ENCODE data around the gene NRG3.

- no peak for TF ChIP-seq EZH2 (IDR thresholded peaks at IDR 0.05; ENCODE audit: low read length, missing control alignments)
- TF ChIP-seq CTCF (conservative IDR thresholded peaks at IDR 0.05 in 1 of 2, IDR thresholded peaks at IDR 0.05 in 1 of 2; ENCODE audit: low read depth in 1 of 2, low read length in 2 of 2) = no peak
Observed at GRCh38 chr10:82267465-82267864, 392.5 kb downstream of the NRG3 start.

All from fibroblast of lung (primary cell).